Peyer's patch (tissue), 4 donors: ENCODE results near the gene FAM81B.
"Not testable (repeated sequence)": the region's sequence is repeated elsewhere in the genome, so short reads cannot be mapped to it uniquely, and the experiment has no call there.

ENCODE experiments used
- POLR2A ChIP-seq, 2 donors: fragments of 450-650 bp; IDR thresholded peaks; one replicate each; pipeline ENCODE4 v1.5.1; 2017; ENCODE audit warnings: antibody characterized with exemption in 2 of 2, mild to moderate bottlenecking in 2 of 2, moderate library complexity in 2 of 2
- TF ChIP-seq, protein P1 (sequence below), 6 experiments: fragments of 450-650 bp in 4 of 6; fragments of 200-600 bp in 2 of 6; sonication (generic) in 1 of 6; IDR thresholded peaks; one replicate each; pipeline ENCODE4 v1.5.1; 2017 to 2019; ENCODE audit warnings: antibody characterized with exemption in 6 of 6, mild to moderate bottlenecking in 3 of 6, moderate library complexity in 1 of 6

DNA sequence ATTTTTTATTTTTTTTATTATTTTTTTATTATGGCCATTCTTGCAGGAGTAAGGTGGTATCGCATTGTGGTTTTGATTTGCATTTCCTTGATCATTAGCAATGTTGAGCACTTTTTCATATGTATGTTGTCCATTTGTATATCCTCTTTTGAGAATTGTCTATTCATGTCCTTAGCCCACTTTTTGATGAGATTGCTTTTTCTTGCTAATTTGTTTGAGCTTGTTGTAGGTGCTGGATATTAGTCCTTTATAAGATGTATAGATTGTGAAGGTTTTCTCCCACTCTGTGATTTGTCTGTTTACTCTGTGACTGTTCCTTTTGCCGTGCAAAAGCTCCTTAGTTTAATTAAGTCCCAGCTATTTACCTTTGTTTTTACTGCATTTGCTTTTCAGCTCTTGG is 30.5 kb upstream of the FAM81B start:
- TF ChIP-seq, protein P1, sequence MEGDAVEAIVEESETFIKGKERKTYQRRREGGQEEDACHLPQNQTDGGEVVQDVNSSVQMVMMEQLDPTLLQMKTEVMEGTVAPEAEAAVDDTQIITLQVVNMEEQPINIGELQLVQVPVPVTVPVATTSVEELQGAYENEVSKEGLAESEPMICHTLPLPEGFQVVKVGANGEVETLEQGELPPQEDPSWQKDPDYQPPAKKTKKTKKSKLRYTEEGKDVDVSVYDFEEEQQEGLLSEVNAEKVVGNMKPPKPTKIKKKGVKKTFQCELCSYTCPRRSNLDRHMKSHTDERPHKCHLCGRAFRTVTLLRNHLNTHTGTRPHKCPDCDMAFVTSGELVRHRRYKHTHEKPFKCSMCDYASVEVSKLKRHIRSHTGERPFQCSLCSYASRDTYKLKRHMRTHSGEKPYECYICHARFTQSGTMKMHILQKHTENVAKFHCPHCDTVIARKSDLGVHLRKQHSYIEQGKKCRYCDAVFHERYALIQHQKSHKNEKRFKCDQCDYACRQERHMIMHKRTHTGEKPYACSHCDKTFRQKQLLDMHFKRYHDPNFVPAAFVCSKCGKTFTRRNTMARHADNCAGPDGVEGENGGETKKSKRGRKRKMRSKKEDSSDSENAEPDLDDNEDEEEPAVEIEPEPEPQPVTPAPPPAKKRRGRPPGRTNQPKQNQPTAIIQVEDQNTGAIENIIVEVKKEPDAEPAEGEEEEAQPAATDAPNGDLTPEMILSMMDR (IDR thresholded peaks at IDR 0.05), result not testable (repeated sequence)
- not testable (repeated sequence) for TF ChIP-seq POLR2A (IDR thresholded peaks at IDR 0.05)
